Measurements from ENCODE around the gene PAPPA2.

PAPPA2 gene

GRCh38 chr1:176504848-176505553, 42.0 kb downstream of the PAPPA2 start:
- no peak for DNase-seq

- DNase-seq: no peak
Measured at GRCh38 chr1:176512966-176513365, 50.0 kb downstream of the PAPPA2 start.

GRCh38 chr1:176515310-176515709, 52.3 kb downstream of the PAPPA2 start:
- no peak for DNase-seq

- no peak for DNase-seq
Measured at GRCh38 chr1:176517484-176517883, 54.5 kb downstream of the PAPPA2 start.

GRCh38 chr1:176521211-176521610, 58.2 kb downstream of the PAPPA2 start:
- DNase-seq: no peak

- DNase-seq: no peak
Measured at GRCh38 chr1:176522310-176522845, 59.4 kb downstream of the PAPPA2 start.

- no peak for DNase-seq
Measured at GRCh38 chr1:176529395-176530090, 66.6 kb downstream of the PAPPA2 start.

- DNase-seq: no peak
Measured at GRCh38 chr1:176531036-176531435, 68.1 kb downstream of the PAPPA2 start.

GRCh38 chr1:176531921-176532897, 69.2 kb downstream of the PAPPA2 start:
- no peak for DNase-seq

- DNase-seq: no peak
Measured at GRCh38 chr1:176533020-176533419, 70.0 kb downstream of the PAPPA2 start.

GRCh38 chr1:176536588-176536987, 73.6 kb downstream of the PAPPA2 start:
- no peak for DNase-seq

GRCh38 chr1:176539018-176539417, 76.0 kb downstream of the PAPPA2 start:
- DNase-seq: no peak

- DNase-seq: no peak
Measured at GRCh38 chr1:176540428-176540827, 77.5 kb downstream of the PAPPA2 start.

GRCh38 chr1:176541663-176542062, 78.7 kb downstream of the PAPPA2 start:
- no peak for DNase-seq

GRCh38 chr1:176542352-176542751, 79.4 kb downstream of the PAPPA2 start:
- DNase-seq: no peak

- DNase-seq: no peak
Measured at GRCh38 chr1:176543360-176544129, 80.6 kb downstream of the PAPPA2 start.

GRCh38 chr1:176545034-176545639, 82.2 kb downstream of the PAPPA2 start:
- no peak for DNase-seq

GRCh38 chr1:176546825-176547224, 83.8 kb downstream of the PAPPA2 start:
- DNase-seq: no peak

- DNase-seq: no peak
Measured at GRCh38 chr1:176551146-176551545, 88.2 kb downstream of the PAPPA2 start.

- DNase-seq: no peak
Measured at GRCh38 chr1:176552217-176552991, 89.4 kb downstream of the PAPPA2 start.

GRCh38 chr1:176552999-176553398, 90.0 kb downstream of the PAPPA2 start:
- DNase-seq: no peak
